IMR-90 (cell line): Measurements from ENCODE around the gene MAPKAP1. TPM values are rescaled to one million over a fixed set of nuclear protein-coding genes. Genes with fewer than 3 reads are reported as not detected.
"Not testable (repeated sequence)": the region's sequence is repeated elsewhere in the genome, so short reads cannot be mapped to it uniquely, and the experiment has no call there.

Source experiments
- ATAC-seq: fragments of 200-7000 bp; cut with Tn5 transposase; 2 replicates; pipeline ENCODE4 v1.9.1; 2020; ENCODE audit warnings: low read depth, mild to moderate bottlenecking, moderate library complexity
- BruUV-seq: library from RNA; stranded (reverse); fragments of 400-500 nt; replicated peaks from 2 replicates; lab custom pipeline; 2021; lab: Mats Ljungman, UMichigan
- CTCF ChIA-PET: fragments of 300-600 bp; formaldehyde crosslinking; extraction: SDS; loops from one replicate; lab custom pipeline; 2021; ENCODE audit warnings: antibody characterized with exemption; lab: Yijun Ruan, JAX
- POLR2A ChIA-PET: fragments of 300-600 bp; sonication (Branson Sonifier 250); formaldehyde crosslinking; loops from one replicate; lab custom pipeline; 2022; ENCODE audit warnings: antibody characterized with exemption; ENCODE audit not compliant: unreplicated experiment; lab: Charles Lee
- DNase-seq: peaks from one replicate; pipeline ENCODE4 v3.0.0; 2013
- H2AFZ ChIP-seq: replicated peaks from 2 replicates; pipeline ENCODE3; 2013; ENCODE audit warnings: low read length, mild to moderate bottlenecking; ENCODE audit not compliant: poor library complexity
- H2AK5ac ChIP-seq: 2 replicates; pipeline ENCODE4 v1.6.1; 2013; ENCODE audit warnings: low read depth, low read length, inconsistent platforms
- H2AK9ac ChIP-seq: replicated peaks from 2 replicates; pipeline ENCODE3; 2013; ENCODE audit warnings: mild to moderate bottlenecking, low read depth, low read length, moderate library complexity; ENCODE audit not compliant: poor library complexity
- H2BK120ac ChIP-seq: 2 replicates; pipeline ENCODE4 v1.6.1; 2013; ENCODE audit warnings: low read depth, low read length, inconsistent platforms
- H2BK15ac ChIP-seq: 3 replicates; pipeline ENCODE4 v1.6.1; 2013; ENCODE audit warnings: low read depth, low read length, inconsistent platforms
- H2BK20ac ChIP-seq: 2 replicates; pipeline ENCODE4 v1.6.1; 2013; ENCODE audit warnings: low read depth, mild to moderate bottlenecking, inconsistent platforms, low read length, moderate library complexity
- H2BK5ac ChIP-seq: 2 replicates; pipeline ENCODE4 v1.6.1; 2013; ENCODE audit warnings: mild to moderate bottlenecking, low read depth, low read length, inconsistent platforms; ENCODE audit not compliant: poor library complexity, severe bottlenecking
- H3K14ac ChIP-seq: replicated peaks from 2 replicates; pipeline ENCODE4 v1.6.1; 2013; ENCODE audit warnings: low read depth, low read length, inconsistent platforms
- H3K18ac ChIP-seq: 2 replicates; pipeline ENCODE4 v1.6.1; 2013; ENCODE audit warnings: low read depth, low read length, control low read depth
- H3K23ac ChIP-seq: 2 replicates; pipeline ENCODE4 v1.6.1; 2013; ENCODE audit warnings: low read depth, low read length, inconsistent platforms
- H3K27ac ChIP-seq: 2 replicates; pipeline ENCODE4 v1.5.1; 2013; ENCODE audit warnings: mild to moderate bottlenecking, control low read depth, low read length; ENCODE audit not compliant: insufficient read depth
- H3K27me3 ChIP-seq: 2 replicates; pipeline ENCODE4 v1.6.1; 2013; ENCODE audit warnings: low read length; ENCODE audit not compliant: control insufficient read depth, insufficient read depth
- H3K36me3 ChIP-seq: 2 replicates; pipeline ENCODE4 v1.6.1; 2013; ENCODE audit warnings: low read length, mixed read lengths; ENCODE audit not compliant: control insufficient read depth, insufficient read depth
- H3K4ac ChIP-seq: 2 replicates; pipeline ENCODE4 v1.6.1; 2013; ENCODE audit warnings: low read depth, low read length, inconsistent platforms
- H3K4me1 ChIP-seq: 2 replicates; pipeline ENCODE4 v1.6.1; 2013; ENCODE audit warnings: low read length, mixed read lengths; ENCODE audit not compliant: control insufficient read depth, insufficient read depth
- H3K4me2 ChIP-seq: 2 replicates; pipeline ENCODE4 v1.6.1; 2013; ENCODE audit warnings: low read depth, mild to moderate bottlenecking, control low read depth, low read length, moderate library complexity
- H3K4me3 ChIP-seq: 2 replicates; pipeline ENCODE4 v1.5.1; 2013; ENCODE audit warnings: low read depth, mild to moderate bottlenecking, control low read depth, low read length, moderate library complexity; ENCODE audit not compliant: insufficient read depth
- H3K56ac ChIP-seq: 2 replicates; pipeline ENCODE4 v1.6.1; 2013; ENCODE audit warnings: low read length, inconsistent platforms; ENCODE audit not compliant: insufficient read depth; ENCODE audit errors: extremely low read depth
- H3K79me1 ChIP-seq, 2 experiments: 2 replicates each; pipeline ENCODE4 v1.6.1; 2013; ENCODE audit warnings: low read length in 2 of 2, inconsistent platforms in 1 of 2, low read depth in 1 of 2
- H3K9ac ChIP-seq: 2 replicates; pipeline ENCODE4 v1.6.1; 2013; ENCODE audit warnings: low read depth, low read length, control low read depth
- H3K9me1 ChIP-seq: 2 replicates; pipeline ENCODE4 v1.6.1; 2013; ENCODE audit warnings: low read length, inconsistent platforms; ENCODE audit not compliant: insufficient read depth
- H3K9me3 ChIP-seq: 2 replicates; pipeline ENCODE4 v1.6.1; 2013; ENCODE audit warnings: low read length; ENCODE audit not compliant: control insufficient read depth, insufficient read depth
- H4K20me1 ChIP-seq: 2 replicates; pipeline ENCODE4 v1.6.1; 2013; ENCODE audit warnings: low read length, inconsistent platforms; ENCODE audit not compliant: insufficient read depth
- H4K5ac ChIP-seq: 2 replicates; pipeline ENCODE4 v1.6.1; 2013; ENCODE audit warnings: mild to moderate bottlenecking, low read depth, low read length, control low read depth
- H4K8ac ChIP-seq, 2 experiments: 2 replicates each; pipeline ENCODE4 v1.6.1; 2013; ENCODE audit warnings: low read depth in 2 of 2, low read length in 2 of 2, control low read depth in 1 of 2, inconsistent platforms in 1 of 2
- H4K91ac ChIP-seq: 2 replicates; pipeline ENCODE4 v1.6.1; 2013; ENCODE audit warnings: low read depth, low read length, inconsistent platforms; ENCODE audit not compliant: insufficient read depth
- WGBS, 2 experiments: methylation state at CpG; one replicate each; pipeline versions ENCODE4 v1.1.5 to v1.1.7; 2013; ENCODE audit warnings: missing lambda C conversion rate in 2 of 2; ENCODE audit not compliant: insufficient read length in 1 of 2; ENCODE audit errors: extremely low coverage in 2 of 2; 5-methylcytosine and 5-hydroxymethylcytosine counted together
- dilution Hi-C: fragments of 300-500 bp; cut with HindIII; formaldehyde crosslinking; loops from one replicate; pipeline ENCODE4 v1.14.3; 2018; ENCODE audit warnings: low sequenced_read_pairs; ENCODE audit not compliant: unreplicated experiment
- in situ Hi-C: fragments of 300-500 bp; cut with MboI; formaldehyde crosslinking; loops from 3 replicates; pipeline ENCODE4 v1.14.3; 2019; ENCODE audit warnings: low sequenced_read_pairs, inconsistent platforms, mixed read lengths
- intact Hi-C: fragments of 100-400 bp; cut with micrococcal nuclease; formaldehyde crosslinking; loops from 2 replicates; pipeline ENCODE4 v1.10.0; 2022
- polyA plus RNA-seq, 3 experiments: library from polyadenylated mRNA; depleted of rRNA; stranded (reverse); fragments of >200 nt; gene quantifications; 2 replicates each; pipeline ENCODE4 v1.2.3, GENCODE V29; 2012; ENCODE audit warnings: low replicate concordance in 1 of 3
- total RNA-seq: library from RNA; depleted of rRNA; stranded (reverse); fragments of >200 nt; gene quantifications from 2 replicates; pipeline ENCODE4 v1.2.3, GENCODE V29; 2012

Gene MAPKAP1
- total and polyA plus RNA-seq, 2 of the 4 experiments (the other 2 are of a cell fraction) = 87.2 to 158 TPM

DNA sequence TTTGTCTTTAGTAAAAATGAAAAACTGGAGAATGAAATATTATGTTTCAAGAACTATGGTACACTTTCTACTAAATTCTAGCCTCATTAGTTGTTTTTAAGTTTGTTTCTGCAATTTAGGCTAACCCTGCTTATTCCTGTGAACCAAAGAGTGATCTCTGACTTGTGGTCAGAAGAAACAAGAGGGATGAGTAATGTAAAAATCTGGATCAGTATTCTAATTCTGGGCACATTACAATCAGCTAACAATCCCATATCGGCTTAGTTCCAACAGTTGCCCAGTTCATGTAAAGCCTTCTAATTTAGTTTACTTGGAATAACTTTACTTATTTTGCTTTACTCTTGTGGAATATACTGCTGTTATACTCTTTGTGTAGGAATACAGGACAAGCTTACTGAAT is 134.5 kb downstream of the MAPKAP1 start:
- H3K9me3 ChIP-seq, H2AFZ ChIP-seq, H2BK5ac ChIP-seq, H3K9ac ChIP-seq, H4K5ac ChIP-seq, H4K8ac ChIP-seq, H2AK5ac ChIP-seq, BruUV-seq, DNase-seq, H3K4ac ChIP-seq, H3K23ac ChIP-seq, H3K27ac ChIP-seq, H3K4me3 ChIP-seq, H2BK120ac ChIP-seq, H4K20me1 ChIP-seq, H3K14ac ChIP-seq, H3K56ac ChIP-seq, H3K9me1 ChIP-seq, H3K4me1 ChIP-seq, H3K27me3 ChIP-seq, H2BK15ac ChIP-seq, H3K4me2 ChIP-seq, CTCF ChIA-PET, ATAC-seq, H2BK20ac ChIP-seq, dilution Hi-C loops, H3K18ac ChIP-seq, H3K36me3 ChIP-seq, H2AK9ac ChIP-seq, H4K91ac ChIP-seq, POLR2A ChIA-PET: not testable (repeated sequence)
- in situ Hi-C loops = loop anchor here (25.0 kb wide), 1 partner anchor 665 kb away; no protein-coding TSS in a partner anchor
- intact Hi-C loops = loop anchor here (1.0 kb wide), 1 partner anchor 34 kb away; no protein-coding TSS in a partner anchor
- no CpG with 5 or more reads among the region's 1 CpG for WGBS, 2 experiments
- H3K79me1 ChIP-seq = peaks cover 21 to 27% of the 10 kb centered on the region in 2 experiments

DNA sequence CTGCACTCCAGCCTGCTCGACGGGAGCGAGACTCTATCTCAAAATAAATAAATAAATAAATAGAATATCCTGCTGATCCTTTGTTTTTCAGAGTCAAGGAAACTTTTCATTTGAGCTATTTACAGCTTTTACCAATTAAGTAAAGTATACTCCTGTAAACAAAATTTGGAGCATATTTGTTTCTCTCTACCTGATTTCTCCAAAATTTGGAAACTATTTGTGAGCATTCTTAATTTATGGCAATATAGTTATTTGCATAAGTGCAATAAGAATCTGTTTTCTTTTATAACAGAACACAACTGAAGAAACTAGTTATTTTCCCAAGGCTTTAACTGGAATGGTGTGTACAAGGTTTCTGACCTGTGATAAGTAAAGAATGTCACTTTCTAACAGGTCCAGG is 135.2 kb downstream of the MAPKAP1 start:
- H4K5ac ChIP-seq, ATAC-seq, H2AK9ac ChIP-seq, H2BK5ac ChIP-seq, H2AK5ac ChIP-seq, DNase-seq, H2BK20ac ChIP-seq, H3K9me3 ChIP-seq, H2BK120ac ChIP-seq, H3K4me2 ChIP-seq, H3K9me1 ChIP-seq, H3K4ac ChIP-seq, H3K4me3 ChIP-seq, dilution Hi-C loops, H3K56ac ChIP-seq, BruUV-seq, H3K4me1 ChIP-seq, H3K36me3 ChIP-seq, H4K91ac ChIP-seq, H3K27me3 ChIP-seq, H2AFZ ChIP-seq, H3K27ac ChIP-seq, H3K23ac ChIP-seq, H3K18ac ChIP-seq, H4K20me1 ChIP-seq, H2BK15ac ChIP-seq, POLR2A ChIA-PET, H3K14ac ChIP-seq, CTCF ChIA-PET, H4K8ac ChIP-seq, H3K9ac ChIP-seq: not testable (repeated sequence)
- peaks cover 26 to 27% of the 10 kb centered on the region in 2 experiments for H3K79me1 ChIP-seq
- WGBS, 2 experiments = no CpG with 5 or more reads among the region's 3 CpGs
- intact Hi-C loops = loop anchor here (1.0 kb wide), 1 partner anchor 34 kb away; no protein-coding TSS in a partner anchor
- in situ Hi-C loops = loop anchor here (25.0 kb wide), 1 partner anchor 665 kb away; no protein-coding TSS in a partner anchor
